Activated naive CD8-positive, alpha-beta T cell treated with anti-CD3 and anti-CD28 coated beads, Interleukin-2, amount 50 U/mL, for 24 hours (primary cell): ENCODE data around the gene CAVIN1.
"Not testable (repeated sequence)": the region's sequence is repeated elsewhere in the genome, so short reads cannot be mapped to it uniquely, and the experiment has no call there.

Experiments used
- ATAC-seq: fragments of 150-1000 bp; cut with Tn5 transposase; one replicate; pipeline ENCODE4 v1.10.0; 2021
- DNase-seq: peaks from one replicate; pipeline ENCODE4 v3.0.0; 2021
- H3K27ac Mint-ChIP-seq: one replicate; pipeline ENCODE4 v1.8.0; 2021; ENCODE audit warnings: mild to moderate bottlenecking, mixed read lengths
- H3K27me3 Mint-ChIP-seq: one replicate; pipeline ENCODE4 v1.8.0; 2021; ENCODE audit warnings: mixed read lengths
- H3K36me3 Mint-ChIP-seq: one replicate; pipeline ENCODE4 v1.8.0; 2021; ENCODE audit warnings: low read depth, mixed read lengths
- H3K4me1 Mint-ChIP-seq: one replicate; pipeline ENCODE4 v1.8.0; 2021; ENCODE audit warnings: mixed read lengths
- H3K4me3 Mint-ChIP-seq: one replicate; pipeline ENCODE4 v1.8.0; 2021; ENCODE audit warnings: mild to moderate bottlenecking, moderate library complexity, mixed read lengths
- H3K9me3 Mint-ChIP-seq: one replicate; pipeline ENCODE4 v1.8.0; 2021; ENCODE audit warnings: mixed read lengths

Gene CAVIN1

GRCh38 chr17:42404326-42405055 lies 18.6 kb downstream of the CAVIN1 start:
- Mint-ChIP-seq H3K27ac (no peak overlapping the region), H3K9me3 (no peaks in the 10 kb centered on the region), H3K36me3 (no peaks in the 10 kb centered on the region), H3K4me1 (peaks cover 31% of the 10 kb centered on the region), H3K27me3 (no peaks in the 10 kb centered on the region), H3K4me3 (no peak overlapping the region)
- ATAC-seq, result no peak
- no peak for DNase-seq

- Mint-ChIP-seq H3K27ac (no peak overlapping the region), H3K4me1 (peaks cover 31% of the 10 kb centered on the region), H3K4me3 (no peak overlapping the region), H3K27me3 (no peaks in the 10 kb centered on the region), H3K9me3 (no peaks in the 10 kb centered on the region), H3K36me3 (no peaks in the 10 kb centered on the region)
- DNase-seq (peak; percentile 76), ATAC-seq (peak; percentile 69)
Measured at GRCh38 chr17:42403150-42403549, 19.9 kb downstream of the CAVIN1 start.

GRCh38 chr17:42402117-42402516 lies 20.9 kb downstream of the CAVIN1 start:
- Mint-ChIP-seq H3K27me3 (no peaks in the 10 kb centered on the region), H3K36me3 (no peaks in the 10 kb centered on the region), H3K4me1 (peaks cover 27% of the 10 kb centered on the region), H3K9me3 (no peaks in the 10 kb centered on the region), H3K4me3 (no peak overlapping the region), H3K27ac (no peak overlapping the region)
- no peak for DNase-seq
- ATAC-seq, result no peak

- H3K27ac Mint-ChIP-seq, H3K36me3 Mint-ChIP-seq, H3K4me3 Mint-ChIP-seq, H3K9me3 Mint-ChIP-seq, DNase-seq, ATAC-seq, H3K27me3 Mint-ChIP-seq: not testable (repeated sequence)
- H3K4me1 Mint-ChIP-seq, result peaks cover 22% of the 10 kb centered on the region
Measured at GRCh38 chr17:42400844-42401375, 22.1 kb downstream of the CAVIN1 start.

GRCh38 chr17:42399948-42400843 lies 22.9 kb downstream of the CAVIN1 start:
- Mint-ChIP-seq H3K27me3 (no peaks in the 10 kb centered on the region), H3K36me3 (no peaks in the 10 kb centered on the region), H3K27ac (peak overlapping the region; percentile 60), H3K4me1 (peaks cover 20% of the 10 kb centered on the region), H3K4me3 (no peak overlapping the region), H3K9me3 (no peaks in the 10 kb centered on the region)
- ATAC-seq, result no peak
- DNase-seq, result no peak

GRCh38 chr17:42399121-42399520 lies 23.9 kb downstream of the CAVIN1 start:
- Mint-ChIP-seq H3K36me3 (no peaks in the 10 kb centered on the region), H3K4me1 (peaks cover 24% of the 10 kb centered on the region), H3K4me3 (no peak overlapping the region), H3K9me3 (no peaks in the 10 kb centered on the region), H3K27ac (no peak overlapping the region), H3K27me3 (no peaks in the 10 kb centered on the region)
- DNase-seq, result no peak
- ATAC-seq, result no peak

- H3K27ac Mint-ChIP-seq, DNase-seq, H3K27me3 Mint-ChIP-seq, ATAC-seq, H3K9me3 Mint-ChIP-seq, H3K4me3 Mint-ChIP-seq, H3K36me3 Mint-ChIP-seq: not testable (repeated sequence)
- H3K4me1 Mint-ChIP-seq, result peaks cover 27% of the 10 kb centered on the region
Measured at GRCh38 chr17:42395601-42396000, 27.5 kb downstream of the CAVIN1 start.

GRCh38 chr17:42394838-42395237 lies 28.2 kb downstream of the CAVIN1 start:
- DNase-seq, result no peak
- no peaks in the 10 kb centered on the region for H3K36me3 Mint-ChIP-seq
- no peaks in the 10 kb centered on the region for H3K9me3 Mint-ChIP-seq
- H3K4me3 Mint-ChIP-seq, result no peak overlapping the region
- ATAC-seq, result no peak
- H3K27me3 Mint-ChIP-seq, result no peaks in the 10 kb centered on the region
- peaks cover 27% of the 10 kb centered on the region for H3K4me1 Mint-ChIP-seq
- no peak overlapping the region for H3K27ac Mint-ChIP-seq

GRCh38 chr17:42392692-42393415 lies 30.2 kb downstream of the CAVIN1 start:
- Mint-ChIP-seq H3K27ac (peak overlapping the region; percentile 42), H3K27me3 (no peaks in the 10 kb centered on the region), H3K36me3 (peaks cover 3% of the 10 kb centered on the region), H3K9me3 (no peaks in the 10 kb centered on the region), H3K4me1 (peaks cover 41% of the 10 kb centered on the region), H3K4me3 (no peak overlapping the region)
- DNase-seq (no peak), ATAC-seq (no peak)

- H3K27me3 Mint-ChIP-seq, DNase-seq, ATAC-seq, H3K4me3 Mint-ChIP-seq, H3K27ac Mint-ChIP-seq, H3K9me3 Mint-ChIP-seq: not testable (repeated sequence)
- Mint-ChIP-seq H3K4me1 (peaks cover 44% of the 10 kb centered on the region), H3K36me3 (peaks cover 11% of the 10 kb centered on the region)
Measured at GRCh38 chr17:42391439-42391838, 31.6 kb downstream of the CAVIN1 start.

GRCh38 chr17:42389899-42390298 lies 33.2 kb downstream of the CAVIN1 start:
- Mint-ChIP-seq H3K9me3 (no peaks in the 10 kb centered on the region), H3K36me3 (peaks cover 20% of the 10 kb centered on the region), H3K27me3 (no peaks in the 10 kb centered on the region), H3K27ac (peak overlapping the region; percentile 98), H3K4me1 (peaks cover 58% of the 10 kb centered on the region), H3K4me3 (peak overlapping the region; percentile 93)
- DNase-seq (no peak), ATAC-seq (no peak)

- peaks cover 61% of the 10 kb centered on the region for H3K4me1 Mint-ChIP-seq
- no peaks in the 10 kb centered on the region for H3K27me3 Mint-ChIP-seq
- DNase-seq (no peak), ATAC-seq (peak; percentile 86)
- H3K27ac Mint-ChIP-seq, result peak overlapping the region; percentile 98
- peaks cover 24% of the 10 kb centered on the region for H3K36me3 Mint-ChIP-seq
- peak overlapping the region; percentile 93 for H3K4me3 Mint-ChIP-seq
- H3K9me3 Mint-ChIP-seq, result no peaks in the 10 kb centered on the region
Measured at GRCh38 chr17:42389135-42389417, 34.0 kb downstream of the CAVIN1 start.

- DNase-seq, result peak; percentile 100
- peak within 1 kb of the TSS; percentile 93 for H3K4me3 Mint-ChIP-seq
- ATAC-seq, result peak; percentile 88
- no peaks in the 10 kb centered on the region for H3K9me3 Mint-ChIP-seq
- H3K36me3 Mint-ChIP-seq, result peaks cover 26% of the 10 kb centered on the region
- peak within 1 kb of the TSS; percentile 98 for H3K27ac Mint-ChIP-seq
- H3K4me1 Mint-ChIP-seq, result peaks cover 61% of the 10 kb centered on the region
- H3K27me3 Mint-ChIP-seq, result no peaks in the 10 kb centered on the region
Measured at GRCh38 chr17:42388381-42389134, 34.5 kb downstream of the CAVIN1 start, which contains the start of gene STAT3. STAT3 (minus strand) TSS chr17:42388442; CDS start chr17:42348516, 39,926 bp downstream.
